Measurements from ENCODE around the gene HOXC13. TPM values are rescaled to one million over a fixed set of nuclear protein-coding genes. Genes with fewer than 3 reads are reported as not detected.

HOXC13 gene
- total RNA-seq, 2 donors from 2014 or later, result not detected

DNA sequence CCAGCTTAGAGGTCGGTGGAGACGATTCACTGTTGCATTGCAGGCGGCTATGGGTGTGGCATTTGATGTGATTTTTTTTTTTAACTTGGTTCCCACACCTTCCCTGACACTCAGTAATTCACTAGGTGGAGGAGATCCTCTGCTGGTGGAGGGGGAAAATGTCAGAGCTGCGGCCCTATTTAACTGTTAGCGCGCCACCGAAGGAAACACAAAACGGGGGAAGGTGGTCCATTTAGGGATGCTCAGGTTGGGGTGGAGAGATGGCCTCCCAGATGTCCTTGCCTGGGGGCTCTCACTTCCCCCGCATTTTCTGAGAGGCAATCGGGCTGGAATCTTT, 11.8 kb downstream of the HOXC13 start:
- no peak overlapping the region for H3K27ac Mint-ChIP-seq
- ATAC-seq (no peak), DNase-seq (ENCODE audit: low spot score in 2 of 2) (no peak)
- H3K9me3 Mint-ChIP-seq, result no peaks in the 10 kb centered on the region
- peaks cover 5 to 32% of the 10 kb centered on the region in 2 donors for H3K36me3 Mint-ChIP-seq

DNA sequence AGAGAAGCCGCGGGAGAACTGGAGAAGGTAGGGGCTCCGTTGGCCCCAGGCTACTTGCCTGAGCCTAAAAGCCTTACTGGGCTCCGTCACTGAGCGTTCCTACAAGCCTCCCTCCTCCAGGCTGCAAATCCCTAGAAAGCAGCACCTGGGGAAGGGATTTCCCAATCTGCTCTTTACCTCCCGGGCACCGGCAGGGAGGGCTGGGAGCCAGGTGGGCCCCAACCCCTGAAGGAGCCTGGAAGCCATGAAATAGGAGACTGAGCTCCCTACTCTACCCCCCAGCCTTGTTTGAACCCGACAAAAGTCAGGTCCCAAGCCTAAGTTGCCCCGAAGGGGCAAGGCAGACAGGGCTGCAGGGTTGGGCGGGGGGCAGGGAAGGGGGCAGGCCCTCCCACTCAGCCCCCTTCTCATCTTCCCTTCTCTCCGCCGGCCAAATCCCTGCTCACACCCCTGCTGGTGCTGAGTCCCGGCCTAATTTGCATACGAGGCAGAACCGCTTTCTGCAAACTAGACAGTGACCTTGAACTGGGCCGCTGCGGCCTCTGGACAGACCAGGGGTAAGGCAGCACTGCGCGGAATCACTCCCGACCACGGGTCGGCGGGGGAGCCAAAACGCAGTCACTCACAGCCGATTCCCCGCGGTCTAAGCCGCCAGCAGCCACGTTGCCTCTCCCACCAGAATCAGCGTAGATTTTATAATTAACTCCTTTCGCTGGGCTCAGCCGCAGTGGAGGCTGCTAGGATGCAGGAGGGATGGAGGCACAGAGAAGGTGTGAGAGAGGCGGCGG, 12.4 kb downstream of the HOXC13 start:
- H3K27ac Mint-ChIP-seq, result peak overlapping the region in 1 of 2 donors; percentile 87
- H3K9me3 Mint-ChIP-seq, result no peaks in the 10 kb centered on the region
- H3K36me3 Mint-ChIP-seq, result peaks cover 5 to 28% of the 10 kb centered on the region in 2 donors
- no peak for DNase-seq (ENCODE audit: low spot score in 2 of 2)
- no peak for ATAC-seq

DNA sequence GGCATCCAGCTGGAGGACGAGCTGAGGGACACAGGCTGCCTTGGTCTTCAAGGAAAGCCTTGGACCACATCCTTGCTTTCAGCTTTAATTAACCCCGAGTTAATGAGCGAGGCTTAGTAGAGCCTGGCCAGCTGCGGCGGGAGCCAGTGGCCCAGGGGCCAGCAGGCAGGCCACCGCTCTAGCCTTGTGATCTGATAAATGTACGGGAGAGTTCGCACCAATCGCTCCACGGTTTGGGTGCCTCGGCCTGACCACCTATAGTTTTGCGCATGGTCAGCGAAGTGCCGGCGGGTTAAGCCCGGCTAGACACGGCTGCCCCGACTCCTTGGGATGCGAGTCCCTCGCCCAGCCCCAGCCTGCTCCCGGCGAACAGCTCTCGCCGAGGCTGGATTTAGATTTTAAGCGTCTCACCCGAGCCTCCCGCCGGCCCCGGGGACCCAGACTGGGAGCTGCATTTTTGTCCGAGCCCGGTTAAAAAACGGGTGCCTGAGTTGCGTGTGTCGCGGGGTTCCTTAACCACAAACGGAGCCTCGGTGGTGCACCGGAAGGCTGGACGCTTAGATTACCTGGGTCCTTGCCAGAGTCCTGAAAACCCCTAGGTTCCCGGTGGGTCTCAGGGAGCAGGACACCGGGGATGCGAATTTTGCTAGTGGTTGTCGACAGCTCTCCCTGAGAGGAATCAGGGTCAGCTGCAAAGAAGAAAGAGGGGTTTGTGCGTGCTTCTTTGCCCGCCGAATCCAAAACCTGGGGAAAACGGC, 13.1 kb downstream of the HOXC13 start:
- ATAC-seq (no peak), DNase-seq (ENCODE audit: low spot score in 2 of 2) (no peak)
- Mint-ChIP-seq H3K9me3 (no peaks in the 10 kb centered on the region), H3K27ac (peak overlapping the region in 1 of 2 donors; percentile 87), H3K36me3 (peaks cover 5 to 26% of the 10 kb centered on the region in 2 donors)

- peaks cover 5 to 26% of the 10 kb centered on the region in 2 donors for H3K36me3 Mint-ChIP-seq
- ATAC-seq (no peak), DNase-seq (ENCODE audit: low spot score in 2 of 2) (no peak)
- H3K27ac Mint-ChIP-seq, result peak overlapping the region in 1 of 2 donors; percentile 79
- no peaks in the 10 kb centered on the region for H3K9me3 Mint-ChIP-seq
Measured at GRCh38 chr12:53952335-53952694, 13.7 kb downstream of the HOXC13 start.

DNA sequence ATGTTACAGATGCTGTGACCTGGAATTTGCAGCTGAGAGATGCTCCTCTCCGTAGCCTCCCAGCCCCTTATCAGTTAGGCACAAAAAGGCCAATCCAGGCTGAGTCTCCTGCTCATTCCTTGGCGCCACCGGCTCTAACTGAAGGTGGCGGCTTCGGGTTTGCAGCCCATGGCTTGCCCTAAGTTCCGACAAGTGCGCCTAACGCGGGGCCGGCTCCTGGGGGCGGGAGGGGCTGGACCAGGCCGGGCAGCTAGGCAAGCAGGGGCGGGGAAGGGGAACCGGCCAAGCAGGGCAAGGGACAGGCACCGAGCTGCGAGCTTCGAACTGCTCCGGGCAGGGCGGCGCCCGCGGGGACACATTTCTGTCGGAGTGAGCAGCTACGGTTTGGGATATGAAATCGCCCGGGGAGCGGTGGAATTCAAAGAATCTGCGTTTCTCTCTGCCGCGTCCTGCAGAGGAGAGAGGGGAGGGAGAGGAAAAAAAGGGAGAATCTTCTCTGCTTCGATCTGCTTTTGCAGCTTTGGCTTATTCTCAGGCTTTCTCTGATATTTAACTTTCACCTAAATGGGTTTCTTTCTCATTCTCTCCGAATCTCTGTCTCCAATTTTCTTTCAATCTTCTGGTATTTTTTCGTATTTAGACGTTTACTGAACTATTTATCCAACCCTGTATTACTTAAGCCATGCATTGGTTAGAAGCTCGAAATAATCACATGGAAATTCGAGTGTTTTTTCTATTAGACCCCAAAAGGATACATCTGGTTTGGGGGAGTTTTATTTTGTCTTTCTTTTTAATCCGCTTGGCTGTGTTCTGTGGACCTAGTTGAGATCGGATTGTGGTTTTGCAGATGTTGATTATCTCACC, 14.5 kb downstream of the HOXC13 start:
- peaks cover 5 to 26% of the 10 kb centered on the region in 2 donors for H3K36me3 Mint-ChIP-seq
- peak overlapping the region in 1 of 2 donors; percentile 79 for H3K27ac Mint-ChIP-seq
- no peak for DNase-seq (ENCODE audit: low spot score in 2 of 2)
- no peaks in the 10 kb centered on the region for H3K9me3 Mint-ChIP-seq
- no peak for ATAC-seq

- peak overlapping the region in 1 of 2 donors; percentile 84 for H3K27ac Mint-ChIP-seq
- peaks cover 5 to 26% of the 10 kb centered on the region in 2 donors for H3K36me3 Mint-ChIP-seq
- no peaks in the 10 kb centered on the region for H3K9me3 Mint-ChIP-seq
- DNase-seq (ENCODE audit: low spot score in 2 of 2) (no peak), ATAC-seq (no peak)
Measured at GRCh38 chr12:53953831-53954693, 15.4 kb downstream of the HOXC13 start.

DNA sequence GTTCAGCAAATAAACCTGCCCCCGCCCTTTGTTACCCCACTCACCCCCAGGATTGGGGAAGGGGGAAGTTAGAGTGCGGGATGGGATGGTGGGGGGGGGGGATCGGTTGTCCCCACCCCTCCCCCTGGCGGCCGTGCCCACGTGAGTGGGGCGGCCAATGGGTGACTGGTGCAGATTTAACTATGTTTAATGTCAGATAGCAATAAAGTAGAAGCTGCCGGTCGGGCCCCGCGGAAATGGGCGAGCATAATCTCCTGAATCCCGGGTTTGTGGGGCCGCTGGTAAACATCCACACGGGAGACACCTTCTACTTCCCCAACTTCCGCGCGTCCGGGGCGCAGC, 16.0 kb downstream of the HOXC13 start, which contains the start of gene HOXC12:
TSS of gene HOXC12 (plus strand) at position 210 of the 342 bp plus-strand sequence. CDS start at position 237, 27 bp downstream.
- DNase-seq (ENCODE audit: low spot score in 2 of 2), result no peak
- no peaks in the 10 kb centered on the region for H3K9me3 Mint-ChIP-seq
- no peak for ATAC-seq
- peak within 1 kb of the TSS in 1 of 2 donors; percentile 84 for H3K27ac Mint-ChIP-seq
- H3K36me3 Mint-ChIP-seq, result peaks cover 5 to 27% of the 10 kb centered on the region in 2 donors

GRCh38 chr12:53955036-53955775, 16.6 kb downstream of the HOXC13 start:
- peaks cover 7 to 32% of the 10 kb centered on the region in 2 donors for H3K36me3 Mint-ChIP-seq
- ATAC-seq, result no peak
- H3K27ac Mint-ChIP-seq, result peak overlapping the region in 1 of 2 donors; percentile 5

GRCh38 chr12:53955776-53956250, 17.2 kb downstream of the HOXC13 start:
- DNase-seq (ENCODE audit: low spot score in 2 of 2) (no peak), ATAC-seq (no peak)
- H3K27ac Mint-ChIP-seq, result peak overlapping the region in 1 of 2 donors; percentile 11
- H3K36me3 Mint-ChIP-seq, result peaks cover 11 to 36% of the 10 kb centered on the region in 2 donors
- no peaks in the 10 kb centered on the region for H3K9me3 Mint-ChIP-seq

More at GRCh38 chr12:53955036-53955775, 16.6 kb downstream of the HOXC13 start:
- DNase-seq (ENCODE audit: low spot score in 2 of 2), result no peak
- no peaks in the 10 kb centered on the region for H3K9me3 Mint-ChIP-seq

GRCh38 chr12:53956251-53956887, 17.7 kb downstream of the HOXC13 start:
- DNase-seq (ENCODE audit: low spot score in 2 of 2), result no peak
- ATAC-seq, result peak in 1 of 2 donors; percentile 37
- Mint-ChIP-seq H3K9me3 (no peaks in the 10 kb centered on the region), H3K36me3 (peaks cover 11 to 33% of the 10 kb centered on the region in 2 donors), H3K27ac (peak overlapping the region in 1 of 2 donors; percentile 11)

- peaks cover 11 to 27% of the 10 kb centered on the region in 2 donors for H3K36me3 Mint-ChIP-seq
- H3K9me3 Mint-ChIP-seq, result no peaks in the 10 kb centered on the region
- H3K27ac Mint-ChIP-seq, result no peak overlapping the region
- DNase-seq (ENCODE audit: low spot score in 2 of 2), result no peak
- no peak for ATAC-seq
Measured at GRCh38 chr12:53956914-53957536, 18.4 kb downstream of the HOXC13 start.

DNA sequence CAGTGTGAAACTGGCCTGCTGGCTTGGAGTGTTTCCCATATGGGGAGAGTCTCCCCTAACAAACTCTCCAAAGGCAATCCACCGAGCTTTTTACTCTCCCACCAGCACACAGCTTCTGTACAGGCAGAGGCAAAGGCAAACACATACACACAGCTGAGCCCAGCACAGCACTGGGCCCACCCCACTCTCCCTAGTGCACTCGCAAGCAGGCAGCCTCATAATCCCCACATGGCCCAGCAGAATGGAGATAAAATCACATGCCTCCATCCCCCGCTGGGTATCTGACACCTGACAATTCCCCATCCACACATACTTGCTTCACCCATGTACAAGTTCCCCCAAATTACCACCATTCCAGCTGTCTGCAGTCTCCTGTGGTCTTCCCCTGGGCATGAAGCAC, 19.5 kb downstream of the HOXC13 start:
- Mint-ChIP-seq H3K36me3 (peaks cover 11 to 22% of the 10 kb centered on the region in 2 donors), H3K9me3 (no peaks in the 10 kb centered on the region), H3K27ac (no peak overlapping the region)
- no peak for ATAC-seq
- DNase-seq (ENCODE audit: low spot score in 2 of 2), result no peak

- Mint-ChIP-seq H3K9me3 (no peaks in the 10 kb centered on the region), H3K36me3 (peaks cover 6 to 10% of the 10 kb centered on the region in 2 donors), H3K27ac (peak overlapping the region in 1 of 2 donors; percentile 67)
- ATAC-seq (no peak), DNase-seq (ENCODE audit: low spot score in 2 of 2) (no peak)
Measured at GRCh38 chr12:53959314-53959713, 20.7 kb downstream of the HOXC13 start.
